WTC11 (cell line): ENCODE results near the gene PHF24.
"Not testable (repeated sequence)": the region's sequence is repeated elsewhere in the genome, so short reads cannot be mapped to it uniquely, and the experiment has no call there.

Source experiments
- ATF1 ChIP-seq: sonication (generic); formaldehyde crosslinking; IDR thresholded peaks from 2 replicates; pipeline ENCODE4 v1.8.1; 2023; ENCODE audit warnings: mild to moderate bottlenecking, moderate library complexity, missing genetic modification reagents
- CTCF ChIP-seq: fragments of 200-600 bp; IDR thresholded peaks from 2 replicates; pipeline ENCODE4 v1.8.0; 2022; ENCODE audit warnings: antibody characterized with exemption
- FOXP4 ChIP-seq: sonication (generic); formaldehyde crosslinking; IDR thresholded peaks from 2 replicates; pipeline ENCODE4 v1.8.0; 2022; ENCODE audit warnings: mild to moderate bottlenecking, missing genetic modification reagents
- GABPB1 ChIP-seq: sonication (generic); formaldehyde crosslinking; IDR thresholded peaks from 2 replicates; pipeline ENCODE4 v1.8.1; 2023; ENCODE audit warnings: mild to moderate bottlenecking, missing genetic modification reagents
- NR2C2 ChIP-seq: sonication (generic); formaldehyde crosslinking; IDR thresholded peaks from 2 replicates; pipeline ENCODE4 v1.8.0; 2022; ENCODE audit warnings: mild to moderate bottlenecking, missing genetic modification reagents
- SP1 ChIP-seq: sonication (generic); formaldehyde crosslinking; conservative IDR thresholded peaks from 2 replicates; pipeline ENCODE4 v1.8.1; 2022; ENCODE audit warnings: missing genetic modification reagents
- TCF7 ChIP-seq: sonication (generic); formaldehyde crosslinking; IDR thresholded peaks from 2 replicates; pipeline ENCODE4 v1.8.0; 2022; ENCODE audit warnings: mild to moderate bottlenecking, low read depth, missing genetic modification reagents, moderate library complexity
- ZNF121 ChIP-seq: sonication (generic); formaldehyde crosslinking; IDR thresholded peaks from 2 replicates; pipeline ENCODE4 v1.8.0; 2023; ENCODE audit warnings: missing genetic modification reagents
- ZNF232 ChIP-seq: sonication (generic); formaldehyde crosslinking; IDR thresholded peaks from 2 replicates; pipeline ENCODE4 v1.8.0; 2022; ENCODE audit warnings: mild to moderate bottlenecking, missing genetic modification reagents
- ZNF396 ChIP-seq: fragments of 250-450 bp; sonication (Bioruptor Pico); IDR thresholded peaks from 2 replicates; pipeline ENCODE4 v1.8.0; 2021; ENCODE audit warnings: mild to moderate bottlenecking, moderate library complexity, borderline replicate concordance
- TF ChIP-seq, protein P1 (sequence below): sonication (generic); formaldehyde crosslinking; IDR thresholded peaks from 2 replicates; pipeline ENCODE4 v1.8.0; 2022; ENCODE audit warnings: mild to moderate bottlenecking, missing genetic modification reagents
- TF ChIP-seq, protein P2 (sequence below): sonication (generic); formaldehyde crosslinking; IDR thresholded peaks from 2 replicates; pipeline ENCODE4 v1.8.0; 2022; ENCODE audit warnings: mild to moderate bottlenecking, missing genetic modification reagents
- TF ChIP-seq, protein P3 (sequence below): sonication (generic); formaldehyde crosslinking; IDR thresholded peaks from 2 replicates; pipeline ENCODE4 v1.8.1; 2023; ENCODE audit warnings: mild to moderate bottlenecking, moderate library complexity, missing genetic modification reagents

DNA sequence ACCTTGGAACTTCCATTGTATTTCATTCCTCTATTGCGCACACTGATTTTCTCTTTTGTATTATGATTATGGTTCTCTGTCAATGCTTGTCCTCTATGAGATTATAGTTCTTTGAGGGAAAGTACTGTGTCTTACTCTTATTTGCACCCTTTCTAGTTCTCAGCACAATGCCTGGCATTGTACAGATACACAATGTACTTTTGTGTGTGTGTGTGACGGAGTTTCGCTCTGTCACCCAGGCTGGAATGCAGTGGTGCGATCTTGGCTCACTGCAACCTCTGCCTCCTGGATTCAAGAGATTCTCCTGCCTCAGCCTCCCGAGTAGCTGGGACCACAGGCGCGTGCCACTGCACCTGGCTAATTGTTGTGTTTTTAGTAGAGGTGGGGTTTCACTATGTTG, 2.0 kb upstream of the PHF24 start:
- TF ChIP-seq FOXP4 (CRISPR knock-in tag); GABPB1 (CRISPR knock-in tag); CTCF; SP1 (CRISPR knock-in tag); TCF7 (CRISPR knock-in tag); NR2C2 (CRISPR knock-in tag); ZNF121 (CRISPR knock-in tag); ATF1 (CRISPR knock-in tag); ZNF232; ZNF396 (CRISPR knock-in tag): not testable (repeated sequence)
- TF ChIP-seq, protein P1, sequence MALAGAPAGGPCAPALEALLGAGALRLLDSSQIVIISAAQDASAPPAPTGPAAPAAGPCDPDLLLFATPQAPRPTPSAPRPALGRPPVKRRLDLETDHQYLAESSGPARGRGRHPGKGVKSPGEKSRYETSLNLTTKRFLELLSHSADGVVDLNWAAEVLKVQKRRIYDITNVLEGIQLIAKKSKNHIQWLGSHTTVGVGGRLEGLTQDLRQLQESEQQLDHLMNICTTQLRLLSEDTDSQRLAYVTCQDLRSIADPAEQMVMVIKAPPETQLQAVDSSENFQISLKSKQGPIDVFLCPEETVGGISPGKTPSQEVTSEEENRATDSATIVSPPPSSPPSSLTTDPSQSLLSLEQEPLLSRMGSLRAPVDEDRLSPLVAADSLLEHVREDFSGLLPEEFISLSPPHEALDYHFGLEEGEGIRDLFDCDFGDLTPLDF (CRISPR knock-in tag) = not testable (repeated sequence)
- TF ChIP-seq, protein P2, sequence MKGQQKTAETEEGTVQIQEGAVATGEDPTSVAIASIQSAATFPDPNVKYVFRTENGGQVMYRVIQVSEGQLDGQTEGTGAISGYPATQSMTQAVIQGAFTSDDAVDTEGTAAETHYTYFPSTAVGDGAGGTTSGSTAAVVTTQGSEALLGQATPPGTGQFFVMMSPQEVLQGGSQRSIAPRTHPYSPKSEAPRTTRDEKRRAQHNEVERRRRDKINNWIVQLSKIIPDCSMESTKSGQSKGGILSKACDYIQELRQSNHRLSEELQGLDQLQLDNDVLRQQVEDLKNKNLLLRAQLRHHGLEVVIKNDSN (CRISPR knock-in tag) = not testable (repeated sequence)
- TF ChIP-seq, protein P3, sequence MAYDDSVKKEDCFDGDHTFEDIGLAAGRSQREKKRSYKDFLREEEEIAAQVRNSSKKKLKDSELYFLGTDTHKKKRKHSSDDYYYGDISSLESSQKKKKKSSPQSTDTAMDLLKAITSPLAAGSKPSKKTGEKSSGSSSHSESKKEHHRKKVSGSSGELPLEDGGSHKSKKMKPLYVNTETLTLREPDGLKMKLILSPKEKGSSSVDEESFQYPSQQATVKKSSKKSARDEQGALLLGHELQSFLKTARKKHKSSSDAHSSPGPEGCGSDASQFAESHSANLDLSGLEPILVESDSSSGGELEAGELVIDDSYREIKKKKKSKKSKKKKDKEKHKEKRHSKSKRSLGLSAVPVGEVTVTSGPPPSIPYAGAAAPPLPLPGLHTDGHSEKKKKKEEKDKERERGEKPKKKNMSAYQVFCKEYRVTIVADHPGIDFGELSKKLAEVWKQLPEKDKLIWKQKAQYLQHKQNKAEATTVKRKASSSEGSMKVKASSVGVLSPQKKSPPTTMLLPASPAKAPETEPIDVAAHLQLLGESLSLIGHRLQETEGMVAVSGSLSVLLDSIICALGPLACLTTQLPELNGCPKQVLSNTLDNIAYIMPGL (CRISPR knock-in tag) = not testable (repeated sequence)
